Lower leg skin (tissue), 3 donors: ENCODE results near the gene ZNF311.

ENCODE experiments used
- CTCF ChIP-seq, 3 donors: fragments of 450-650 bp; IDR thresholded peaks; one replicate each; pipeline ENCODE4 v1.5.1; 2016; ENCODE audit warnings: antibody characterized with exemption in 3 of 3, mild to moderate bottlenecking in 3 of 3, moderate library complexity in 2 of 3
- POLR2A ChIP-seq, 2 donors: fragments of 450-650 bp; IDR thresholded peaks; one replicate each; pipeline ENCODE4 v1.6.1; 2016 to 2017; ENCODE audit warnings: antibody characterized with exemption in 2 of 2, mild to moderate bottlenecking in 1 of 2, moderate library complexity in 1 of 2

DNA sequence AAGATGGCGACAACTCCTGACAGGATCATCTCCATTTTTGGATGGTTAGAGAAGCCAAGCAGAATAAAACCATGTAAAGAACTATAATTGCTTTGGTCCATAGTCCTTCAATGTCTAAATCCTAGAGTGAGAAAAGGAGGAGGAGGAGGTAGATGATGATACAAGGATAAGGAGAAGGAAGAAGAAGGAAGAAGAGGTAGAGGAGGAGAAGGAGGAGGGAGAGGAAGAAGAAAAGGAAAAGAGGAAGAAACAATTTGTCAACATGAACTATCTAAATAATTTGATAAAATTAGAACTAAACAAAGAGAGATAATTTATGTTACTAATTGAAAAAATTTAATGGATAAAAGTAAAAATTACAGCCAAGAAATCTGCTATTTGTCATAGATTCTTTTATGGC lies 40.0 kb upstream of the ZNF311 start, which contains the start of gene OR2W1:
- no peak for TF ChIP-seq CTCF (IDR thresholded peaks at IDR 0.05)
- TF ChIP-seq POLR2A (IDR thresholded peaks at IDR 0.05) = no peak
